Measurements from ENCODE around the gene MACROD2. TPM values are rescaled to one million over a fixed set of nuclear protein-coding genes. Genes with fewer than 3 reads are reported as not detected.

MACROD2 gene
- total RNA-seq, 1 experiment from 2014 or later = 3.7 TPM

DNA sequence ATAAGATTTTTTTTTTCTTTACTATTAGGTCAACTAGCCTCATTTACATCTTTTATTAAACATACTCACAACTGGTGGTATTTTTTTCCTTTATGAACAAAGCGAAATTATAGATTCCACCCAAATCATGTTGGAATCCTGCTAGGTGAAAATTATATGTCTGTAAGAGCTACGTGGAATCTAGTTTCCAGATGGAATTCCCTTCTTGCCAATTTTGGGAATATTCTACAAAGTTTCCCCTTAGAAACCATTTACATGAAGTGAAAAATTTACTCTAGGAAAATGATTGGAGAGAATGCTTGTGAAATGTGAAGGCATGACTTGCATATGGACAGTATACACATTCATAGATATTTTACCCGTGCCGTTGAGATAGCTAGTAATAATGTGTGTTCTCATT lies 1466.6 kb downstream of the MACROD2 start:
- DNase-seq (ENCODE audit: low read depth, low spot score) (no peak), ATAC-seq (no peak)
- Histone ChIP-seq H3K27ac (ENCODE audit: low read depth, low read length) (no peak overlapping the region), H3K9me2 (ENCODE audit: insufficient read depth) (no peaks in the 10 kb centered on the region), H3K4me2 (ENCODE audit: low read length) (no peak overlapping the region), H3K36me3 (ENCODE audit: control insufficient read depth in 1 of 2, insufficient read depth in 2 of 2, low read length in 2 of 2) (no peaks in the 10 kb centered on the region), H3K4me1 (ENCODE audit: control insufficient read depth in 1 of 2, insufficient read depth in 2 of 2, low read length in 2 of 2) (no peaks in the 10 kb centered on the region), H2AFZ (ENCODE audit: low read depth, low read length, poor library complexity, severe bottlenecking) (no peak overlapping the region), H3K9me3 (ENCODE audit: control insufficient read depth in 1 of 2, insufficient read depth in 1 of 2, low read depth in 1 of 2, low read length in 2 of 2) (peaks cover 0 to 2% of the 10 kb centered on the region in 2 experiments; a peak in 2 of 4 replicates), H3K79me2 (ENCODE audit: insufficient read depth, low read length) (no peaks in the 10 kb centered on the region), H3K27me3 (ENCODE audit: insufficient read depth, low read length) (no peaks in the 10 kb centered on the region), H3K4me3 (replicated peaks in 1 of 2; ENCODE audit: low read depth in 1 of 2, low read length in 2 of 2) (no peak overlapping the region), H4K20me1 (ENCODE audit: insufficient read depth) (no peaks in the 10 kb centered on the region), H3K9ac (ENCODE audit: low read length) (no peak overlapping the region)
- ChIA-PET POLR2A (no interaction called here), RAD21 (ENCODE audit: low non-redundant PET in 1 of 2, low total read pairs in 2 of 2, uncharacterized antibody in 2 of 2, unreplicated experiment in 2 of 2) (no interaction called here), CTCF (no interaction called here)
- intact Hi-C loops (cut with micrococcal nuclease) = no loop called here
- TF ChIP-seq POLR2A (IDR thresholded peaks at IDR 0.05; ENCODE audit: borderline replicate concordance, extremely low read depth, insufficient read depth, insufficient read length) (no peak), POLR2AphosphoS5 (IDR thresholded peaks at IDR 0.05; ENCODE audit: low read depth, low read length) (no peak)
- no TSS peak for BruUV-seq (replicated peaks)

DNA sequence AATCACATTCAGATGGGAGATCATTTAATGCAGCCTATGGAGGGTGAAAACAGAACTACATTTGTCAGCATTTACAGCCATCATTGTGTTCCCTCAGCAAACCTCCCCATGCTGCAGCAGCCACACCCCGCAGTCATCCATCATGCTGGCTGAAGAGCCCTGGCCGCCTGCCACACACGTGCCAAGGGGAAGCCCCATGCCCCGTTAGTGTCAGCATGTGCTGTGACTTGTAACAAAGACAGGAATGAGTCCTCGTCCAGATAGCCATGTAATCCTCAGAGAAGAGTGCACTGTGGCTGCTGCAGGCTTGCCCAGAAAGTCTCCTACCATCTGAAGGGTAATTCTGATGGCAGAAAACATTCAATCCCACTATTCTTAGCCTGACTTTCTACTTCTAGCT lies 1480.2 kb downstream of the MACROD2 start:
- H3K4me2 ChIP-seq (ENCODE audit: low read length) = no peak overlapping the region
- no peak overlapping the region for H3K27ac ChIP-seq (ENCODE audit: low read depth, low read length)
- H3K9me2 ChIP-seq (ENCODE audit: insufficient read depth) = no peaks in the 10 kb centered on the region
- no peaks in the 10 kb centered on the region for H3K4me1 ChIP-seq (ENCODE audit: control insufficient read depth in 1 of 2, insufficient read depth in 2 of 2, low read length in 2 of 2)
- no peaks in the 10 kb centered on the region for H3K27me3 ChIP-seq (ENCODE audit: insufficient read depth, low read length)
- H3K36me3 ChIP-seq (ENCODE audit: control insufficient read depth in 1 of 2, insufficient read depth in 2 of 2, low read length in 2 of 2) = no peaks in the 10 kb centered on the region
- RAD21 ChIA-PET (ENCODE audit: low non-redundant PET in 1 of 2, low total read pairs in 2 of 2, uncharacterized antibody in 2 of 2, unreplicated experiment in 2 of 2) = no interaction called here
- BruUV-seq (replicated peaks) = no TSS peak
- H4K20me1 ChIP-seq (ENCODE audit: insufficient read depth) = no peaks in the 10 kb centered on the region
- DNase-seq (ENCODE audit: low read depth, low spot score) (no peak), ATAC-seq (no peak)
- H2AFZ ChIP-seq (ENCODE audit: low read depth, low read length, poor library complexity, severe bottlenecking) = no peak overlapping the region
- POLR2A ChIA-PET = no interaction called here
- no peaks in the 10 kb centered on the region for H3K79me2 ChIP-seq (ENCODE audit: insufficient read depth, low read length)
- CTCF ChIA-PET = no interaction called here
- intact Hi-C loops (cut with micrococcal nuclease) = no loop called here
- H3K4me3 ChIP-seq (replicated peaks in 1 of 2; ENCODE audit: low read depth in 1 of 2, low read length in 2 of 2) = no peak overlapping the region
- H3K9me3 ChIP-seq (ENCODE audit: control insufficient read depth in 1 of 2, insufficient read depth in 1 of 2, low read depth in 1 of 2, low read length in 2 of 2) = peaks cover under 1 to 9% of the 10 kb centered on the region in 2 experiments; a peak in 2 of 4 replicates
- no peak overlapping the region for H3K9ac ChIP-seq (ENCODE audit: low read length)
- no peak for TF ChIP-seq RAD21 (IDR thresholded peaks at IDR 0.05; ENCODE audit: low read depth)
- no peak for TF ChIP-seq JUND (IDR thresholded peaks at IDR 0.05)
- no peak for TF ChIP-seq POLR2AphosphoS5 (IDR thresholded peaks at IDR 0.05; ENCODE audit: low read depth, low read length)
- TF ChIP-seq, protein P1, sequence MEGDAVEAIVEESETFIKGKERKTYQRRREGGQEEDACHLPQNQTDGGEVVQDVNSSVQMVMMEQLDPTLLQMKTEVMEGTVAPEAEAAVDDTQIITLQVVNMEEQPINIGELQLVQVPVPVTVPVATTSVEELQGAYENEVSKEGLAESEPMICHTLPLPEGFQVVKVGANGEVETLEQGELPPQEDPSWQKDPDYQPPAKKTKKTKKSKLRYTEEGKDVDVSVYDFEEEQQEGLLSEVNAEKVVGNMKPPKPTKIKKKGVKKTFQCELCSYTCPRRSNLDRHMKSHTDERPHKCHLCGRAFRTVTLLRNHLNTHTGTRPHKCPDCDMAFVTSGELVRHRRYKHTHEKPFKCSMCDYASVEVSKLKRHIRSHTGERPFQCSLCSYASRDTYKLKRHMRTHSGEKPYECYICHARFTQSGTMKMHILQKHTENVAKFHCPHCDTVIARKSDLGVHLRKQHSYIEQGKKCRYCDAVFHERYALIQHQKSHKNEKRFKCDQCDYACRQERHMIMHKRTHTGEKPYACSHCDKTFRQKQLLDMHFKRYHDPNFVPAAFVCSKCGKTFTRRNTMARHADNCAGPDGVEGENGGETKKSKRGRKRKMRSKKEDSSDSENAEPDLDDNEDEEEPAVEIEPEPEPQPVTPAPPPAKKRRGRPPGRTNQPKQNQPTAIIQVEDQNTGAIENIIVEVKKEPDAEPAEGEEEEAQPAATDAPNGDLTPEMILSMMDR (IDR thresholded peaks at IDR 0.05 in 2 of 3, conservative IDR thresholded peaks at IDR 0.05 in 1 of 3; ENCODE audit: borderline replicate concordance in 1 of 3, insufficient read depth in 1 of 3, low read depth in 2 of 3, low read length in 2 of 3) = no peak
- TF ChIP-seq, protein P2, sequence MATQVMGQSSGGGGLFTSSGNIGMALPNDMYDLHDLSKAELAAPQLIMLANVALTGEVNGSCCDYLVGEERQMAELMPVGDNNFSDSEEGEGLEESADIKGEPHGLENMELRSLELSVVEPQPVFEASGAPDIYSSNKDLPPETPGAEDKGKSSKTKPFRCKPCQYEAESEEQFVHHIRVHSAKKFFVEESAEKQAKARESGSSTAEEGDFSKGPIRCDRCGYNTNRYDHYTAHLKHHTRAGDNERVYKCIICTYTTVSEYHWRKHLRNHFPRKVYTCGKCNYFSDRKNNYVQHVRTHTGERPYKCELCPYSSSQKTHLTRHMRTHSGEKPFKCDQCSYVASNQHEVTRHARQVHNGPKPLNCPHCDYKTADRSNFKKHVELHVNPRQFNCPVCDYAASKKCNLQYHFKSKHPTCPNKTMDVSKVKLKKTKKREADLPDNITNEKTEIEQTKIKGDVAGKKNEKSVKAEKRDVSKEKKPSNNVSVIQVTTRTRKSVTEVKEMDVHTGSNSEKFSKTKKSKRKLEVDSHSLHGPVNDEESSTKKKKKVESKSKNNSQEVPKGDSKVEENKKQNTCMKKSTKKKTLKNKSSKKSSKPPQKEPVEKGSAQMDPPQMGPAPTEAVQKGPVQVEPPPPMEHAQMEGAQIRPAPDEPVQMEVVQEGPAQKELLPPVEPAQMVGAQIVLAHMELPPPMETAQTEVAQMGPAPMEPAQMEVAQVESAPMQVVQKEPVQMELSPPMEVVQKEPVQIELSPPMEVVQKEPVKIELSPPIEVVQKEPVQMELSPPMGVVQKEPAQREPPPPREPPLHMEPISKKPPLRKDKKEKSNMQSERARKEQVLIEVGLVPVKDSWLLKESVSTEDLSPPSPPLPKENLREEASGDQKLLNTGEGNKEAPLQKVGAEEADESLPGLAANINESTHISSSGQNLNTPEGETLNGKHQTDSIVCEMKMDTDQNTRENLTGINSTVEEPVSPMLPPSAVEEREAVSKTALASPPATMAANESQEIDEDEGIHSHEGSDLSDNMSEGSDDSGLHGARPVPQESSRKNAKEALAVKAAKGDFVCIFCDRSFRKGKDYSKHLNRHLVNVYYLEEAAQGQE (IDR thresholded peaks at IDR 0.05; ENCODE audit: low read depth) = no peak
- TF ChIP-seq CBX3 (IDR thresholded peaks at IDR 0.05; ENCODE audit: low read depth) = no peak
- TF ChIP-seq, protein P3, sequence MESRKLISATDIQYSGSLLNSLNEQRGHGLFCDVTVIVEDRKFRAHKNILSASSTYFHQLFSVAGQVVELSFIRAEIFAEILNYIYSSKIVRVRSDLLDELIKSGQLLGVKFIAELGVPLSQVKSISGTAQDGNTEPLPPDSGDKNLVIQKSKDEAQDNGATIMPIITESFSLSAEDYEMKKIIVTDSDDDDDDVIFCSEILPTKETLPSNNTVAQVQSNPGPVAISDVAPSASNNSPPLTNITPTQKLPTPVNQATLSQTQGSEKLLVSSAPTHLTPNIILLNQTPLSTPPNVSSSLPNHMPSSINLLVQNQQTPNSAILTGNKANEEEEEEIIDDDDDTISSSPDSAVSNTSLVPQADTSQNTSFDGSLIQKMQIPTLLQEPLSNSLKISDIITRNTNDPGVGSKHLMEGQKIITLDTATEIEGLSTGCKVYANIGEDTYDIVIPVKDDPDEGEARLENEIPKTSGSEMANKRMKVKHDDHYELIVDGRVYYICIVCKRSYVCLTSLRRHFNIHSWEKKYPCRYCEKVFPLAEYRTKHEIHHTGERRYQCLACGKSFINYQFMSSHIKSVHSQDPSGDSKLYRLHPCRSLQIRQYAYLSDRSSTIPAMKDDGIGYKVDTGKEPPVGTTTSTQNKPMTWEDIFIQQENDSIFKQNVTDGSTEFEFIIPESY (IDR thresholded peaks at IDR 0.05; ENCODE audit: extremely low read depth, insufficient replicate concordance, low read length) = no peak
- TF ChIP-seq CEBPB (IDR thresholded peaks at IDR 0.05; ENCODE audit: low read depth) = no peak
- no peak for TF ChIP-seq ELF1 (IDR thresholded peaks at IDR 0.05; ENCODE audit: borderline replicate concordance, low read depth)
- no peak for TF ChIP-seq YY1 (IDR thresholded peaks at IDR 0.05; ENCODE audit: extremely low read depth, insufficient replicate concordance, low read depth, low read length)
- TF ChIP-seq, protein P4, sequence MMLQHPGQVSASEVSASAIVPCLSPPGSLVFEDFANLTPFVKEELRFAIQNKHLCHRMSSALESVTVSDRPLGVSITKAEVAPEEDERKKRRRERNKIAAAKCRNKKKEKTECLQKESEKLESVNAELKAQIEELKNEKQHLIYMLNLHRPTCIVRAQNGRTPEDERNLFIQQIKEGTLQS (IDR thresholded peaks at IDR 0.05) = no peak
- no peak for TF ChIP-seq SRF (IDR thresholded peaks at IDR 0.05; ENCODE audit: low read depth)

Measured in HCT116 (cell line).